Upper lobe of left lung (tissue), 4 donors: Measurements from ENCODE around the gene RFESD.

ENCODE experiments used
- EP300 ChIP-seq, 4 donors: sonication (generic); formaldehyde crosslinking; IDR thresholded peaks; one replicate each; pipeline ENCODE4 v1.5.1; 2017; ENCODE audit warnings: antibody characterized with exemption in 4 of 4, control low read depth in 2 of 4
- POLR2A ChIP-seq, 4 donors: fragments of 450-650 bp; IDR thresholded peaks; one replicate each; pipeline ENCODE4 v1.5.1; 2016 to 2017; ENCODE audit warnings: antibody characterized with exemption in 4 of 4, mild to moderate bottlenecking in 2 of 4
- TF ChIP-seq, protein P1 (sequence below), 6 experiments: fragments of 450-650 bp in 4 of 6; fragments of 200-600 bp in 2 of 6; sonication (generic) in 2 of 6; IDR thresholded peaks; one replicate each; pipeline ENCODE4 v1.5.1; 2016 to 2019; ENCODE audit warnings: antibody characterized with exemption in 6 of 6

DNA sequence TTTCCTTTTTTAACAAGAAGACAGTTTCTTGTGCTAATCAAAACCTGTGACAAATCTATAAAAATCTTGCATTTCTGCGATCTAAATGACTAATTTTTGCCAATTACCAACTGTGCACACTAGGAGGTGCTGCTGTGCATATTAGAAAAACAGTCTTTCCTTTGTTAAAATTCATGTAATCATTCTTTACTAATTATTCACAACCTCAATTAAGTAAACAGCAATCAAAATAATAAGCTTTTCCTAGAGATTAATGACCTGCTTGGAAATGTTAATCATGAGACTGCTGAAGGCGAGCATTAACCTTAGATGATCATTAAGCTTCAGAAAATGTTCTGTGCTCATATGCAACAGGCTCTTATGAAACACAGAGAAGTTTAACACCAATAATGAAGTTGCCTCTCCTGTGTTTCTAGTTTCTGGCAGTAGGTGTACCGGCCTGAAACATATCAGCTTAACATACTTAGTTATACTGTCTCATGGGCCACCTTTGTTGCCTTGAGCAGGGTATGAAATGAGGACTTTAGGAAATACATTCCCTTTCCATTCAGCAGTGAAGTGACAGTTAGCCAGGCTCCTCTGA is 17.7 kb downstream of the RFESD start:
- TF ChIP-seq, protein P1, sequence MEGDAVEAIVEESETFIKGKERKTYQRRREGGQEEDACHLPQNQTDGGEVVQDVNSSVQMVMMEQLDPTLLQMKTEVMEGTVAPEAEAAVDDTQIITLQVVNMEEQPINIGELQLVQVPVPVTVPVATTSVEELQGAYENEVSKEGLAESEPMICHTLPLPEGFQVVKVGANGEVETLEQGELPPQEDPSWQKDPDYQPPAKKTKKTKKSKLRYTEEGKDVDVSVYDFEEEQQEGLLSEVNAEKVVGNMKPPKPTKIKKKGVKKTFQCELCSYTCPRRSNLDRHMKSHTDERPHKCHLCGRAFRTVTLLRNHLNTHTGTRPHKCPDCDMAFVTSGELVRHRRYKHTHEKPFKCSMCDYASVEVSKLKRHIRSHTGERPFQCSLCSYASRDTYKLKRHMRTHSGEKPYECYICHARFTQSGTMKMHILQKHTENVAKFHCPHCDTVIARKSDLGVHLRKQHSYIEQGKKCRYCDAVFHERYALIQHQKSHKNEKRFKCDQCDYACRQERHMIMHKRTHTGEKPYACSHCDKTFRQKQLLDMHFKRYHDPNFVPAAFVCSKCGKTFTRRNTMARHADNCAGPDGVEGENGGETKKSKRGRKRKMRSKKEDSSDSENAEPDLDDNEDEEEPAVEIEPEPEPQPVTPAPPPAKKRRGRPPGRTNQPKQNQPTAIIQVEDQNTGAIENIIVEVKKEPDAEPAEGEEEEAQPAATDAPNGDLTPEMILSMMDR (IDR thresholded peaks at IDR 0.05): peak; percentile 45 to 76 (median 66)
- no peak for TF ChIP-seq POLR2A (IDR thresholded peaks at IDR 0.05)
- TF ChIP-seq EP300 (IDR thresholded peaks at IDR 0.05): no peak
